Cardiac fibroblast (primary cell): ENCODE measurements around the gene KIAA1328.

Experiments used
- DNase-seq, 2 donors: peaks; one replicate each; pipeline versions ENCODE4 v3.0.0 to v3.0.0-alpha.2; 2010; ENCODE audit warnings: low read depth in 2 of 2
- H3K4me3 ChIP-seq, 2 donors: replicated peaks in 1 of 2; 1 replicate in 1 of 2; 2 replicates in 1 of 2; pipeline ENCODE4 v1.5.1; 2011; ENCODE audit warnings: low read depth in 2 of 2, low read length in 2 of 2, mild to moderate bottlenecking in 2 of 2, moderate library complexity in 1 of 2
- TF ChIP-seq, protein P1 (sequence below): IDR thresholded peaks from one replicate; pipeline ENCODE4 v1.5.1; 2011; ENCODE audit warnings: low read depth, mild to moderate bottlenecking, low read length, inconsistent platforms

Gene KIAA1328

GRCh38 chr18:36798738-36799473 lies 30.0 kb upstream of the KIAA1328 start:
- no peak overlapping the region for H3K4me3 ChIP-seq
- TF ChIP-seq, protein P1, sequence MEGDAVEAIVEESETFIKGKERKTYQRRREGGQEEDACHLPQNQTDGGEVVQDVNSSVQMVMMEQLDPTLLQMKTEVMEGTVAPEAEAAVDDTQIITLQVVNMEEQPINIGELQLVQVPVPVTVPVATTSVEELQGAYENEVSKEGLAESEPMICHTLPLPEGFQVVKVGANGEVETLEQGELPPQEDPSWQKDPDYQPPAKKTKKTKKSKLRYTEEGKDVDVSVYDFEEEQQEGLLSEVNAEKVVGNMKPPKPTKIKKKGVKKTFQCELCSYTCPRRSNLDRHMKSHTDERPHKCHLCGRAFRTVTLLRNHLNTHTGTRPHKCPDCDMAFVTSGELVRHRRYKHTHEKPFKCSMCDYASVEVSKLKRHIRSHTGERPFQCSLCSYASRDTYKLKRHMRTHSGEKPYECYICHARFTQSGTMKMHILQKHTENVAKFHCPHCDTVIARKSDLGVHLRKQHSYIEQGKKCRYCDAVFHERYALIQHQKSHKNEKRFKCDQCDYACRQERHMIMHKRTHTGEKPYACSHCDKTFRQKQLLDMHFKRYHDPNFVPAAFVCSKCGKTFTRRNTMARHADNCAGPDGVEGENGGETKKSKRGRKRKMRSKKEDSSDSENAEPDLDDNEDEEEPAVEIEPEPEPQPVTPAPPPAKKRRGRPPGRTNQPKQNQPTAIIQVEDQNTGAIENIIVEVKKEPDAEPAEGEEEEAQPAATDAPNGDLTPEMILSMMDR = no peak
- DNase-seq = no peak

DNA sequence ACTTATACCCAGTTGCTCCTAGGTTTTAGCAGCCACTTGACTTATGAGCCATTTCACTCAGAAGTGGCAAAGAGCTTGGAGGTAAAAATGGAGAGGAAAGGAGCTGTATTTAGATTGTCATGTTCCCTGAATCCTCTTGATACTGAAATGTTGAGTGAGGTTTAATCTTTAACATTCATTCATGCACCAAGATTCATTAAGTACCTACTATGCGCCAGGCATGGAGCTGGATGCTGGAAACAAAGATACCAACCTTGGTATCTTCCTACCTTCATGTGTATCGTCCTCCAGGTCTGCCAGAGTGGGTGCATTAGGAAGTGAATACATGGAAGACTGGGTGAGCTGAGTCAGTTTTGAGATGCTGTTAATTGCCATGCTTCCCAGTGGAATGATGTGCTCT lies 23.8 kb upstream of the KIAA1328 start:
- DNase-seq = no peak
- H3K4me3 ChIP-seq = no peak overlapping the region
- TF ChIP-seq, protein P1 = no peak

DNA sequence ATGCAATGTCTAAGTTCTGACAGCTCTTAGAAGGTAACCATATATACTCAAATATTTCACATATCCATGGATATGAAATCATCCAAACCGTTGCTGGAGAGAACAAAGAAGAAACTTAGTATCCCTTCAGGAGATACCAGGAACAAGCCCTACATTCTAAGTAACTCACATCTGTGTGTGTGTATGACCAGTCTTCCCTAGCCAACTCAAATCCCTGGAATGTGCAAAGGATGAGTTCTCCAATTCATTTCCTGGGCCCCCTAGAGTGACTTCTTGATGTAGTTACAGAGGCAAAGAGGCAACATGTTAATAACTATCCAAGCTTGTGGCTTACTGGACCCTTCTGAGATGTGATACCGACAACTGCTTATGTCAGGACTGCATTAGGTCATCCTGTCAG lies 20.2 kb upstream of the KIAA1328 start:
- TF ChIP-seq, protein P1 = no peak
- DNase-seq = peak; percentile 33 to 65
- H3K4me3 ChIP-seq = no peak overlapping the region

- no peak overlapping the region for H3K4me3 ChIP-seq
- peak; percentile 76 to 81 for DNase-seq
- TF ChIP-seq, protein P1 = peak; percentile 73
Observed at GRCh38 chr18:36809590-36810381, 19.1 kb upstream of the KIAA1328 start.

DNA sequence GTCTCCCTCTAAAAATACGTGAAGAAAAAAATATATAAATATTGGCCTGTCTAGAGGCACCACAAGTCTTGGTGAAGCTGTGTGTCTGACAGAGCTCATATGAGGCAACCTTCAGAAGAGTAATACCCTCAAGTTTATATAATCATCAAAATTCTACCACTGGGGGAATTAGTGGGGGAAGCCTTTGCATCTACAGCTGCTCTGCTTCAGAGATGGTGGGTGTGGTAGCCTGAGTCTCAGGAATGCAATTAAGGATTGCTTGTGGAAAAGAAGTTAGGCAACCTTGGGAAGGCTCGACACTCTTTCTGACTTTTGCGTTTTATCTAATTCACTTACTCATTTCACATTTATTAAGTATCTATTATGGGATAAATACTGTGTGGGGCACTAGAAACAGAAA lies 17.5 kb upstream of the KIAA1328 start:
- TF ChIP-seq, protein P1 = no peak
- DNase-seq = peak in 1 of 2 donors; percentile 57
- no peak overlapping the region for H3K4me3 ChIP-seq

GRCh38 chr18:36811955-36812354 lies 17.0 kb upstream of the KIAA1328 start:
- TF ChIP-seq, protein P1 = no peak
- no peak overlapping the region for H3K4me3 ChIP-seq
- peak; percentile 2 to 19 for DNase-seq
